SK-N-MC (cell line): Measurements from ENCODE around the gene SEZ6.

Experiments
- DNase-seq: peaks from one replicate; pipeline ENCODE4 v3.0.0-alpha.2; 2011; ENCODE audit warnings: low read depth, low spot score
- H3K27ac ChIP-seq: fragments of 200-600 bp; sonication (generic); 2 replicates; pipeline ENCODE4 v1.5.1; 2016; ENCODE audit warnings: mixed run types
- H3K36me3 ChIP-seq: fragments of 200-600 bp; sonication (generic); 2 replicates; pipeline ENCODE4 v1.6.1; 2017; ENCODE audit warnings: antibody characterized with exemption, low read length, mixed read lengths; ENCODE audit not compliant: insufficient read depth
- H3K4me3 ChIP-seq: fragments of 200-600 bp; sonication (generic); 2 replicates; pipeline ENCODE4 v1.5.1; 2016
- H3K9ac ChIP-seq: fragments of 200-600 bp; sonication (generic); 2 replicates; pipeline ENCODE4 v1.8.0; 2017; ENCODE audit warnings: mixed run types, mixed read lengths; ENCODE audit not compliant: insufficient read length
- H3K9me3 ChIP-seq: fragments of 200-600 bp; sonication (generic); 2 replicates; pipeline ENCODE4 v1.6.1; 2017; ENCODE audit warnings: low read depth, mild to moderate bottlenecking, antibody characterized with exemption, low read length, moderate library complexity, mixed read lengths
- EZH2 ChIP-seq: fragments of 200-600 bp; sonication (generic); IDR thresholded peaks from one replicate; pipeline ENCODE4 v1.6.1; 2017; ENCODE audit warnings: antibody characterized with exemption
- FOXP2 ChIP-seq: optimal IDR thresholded peaks from 2 replicates; pipeline ENCODE3; 2011; ENCODE audit warnings: mild to moderate bottlenecking, moderate library complexity; ENCODE audit not compliant: insufficient read depth; ENCODE audit errors: extremely low read length, control extremely low read depth
- POLR2AphosphoS5 ChIP-seq: IDR thresholded peaks from 2 replicates; pipeline ENCODE4 v1.6.1; 2012; ENCODE audit warnings: mild to moderate bottlenecking, low read depth, low read length, borderline replicate concordance

SEZ6 gene

GRCh38 chr17:29031488-29031887 lies 25.7 kb upstream of the SEZ6 start:
- no peak overlapping the region for H3K4me3 ChIP-seq
- no peak for DNase-seq
- no peaks in the 10 kb centered on the region for H3K9me3 ChIP-seq
- H3K36me3 ChIP-seq: no peaks in the 10 kb centered on the region
- no peak overlapping the region for H3K9ac ChIP-seq
- TF ChIP-seq POLR2AphosphoS5 (no peak), FOXP2 (no peak), EZH2 (no peak)
- H3K27ac ChIP-seq: no peak overlapping the region

- TF ChIP-seq FOXP2 (no peak), EZH2 (no peak), POLR2AphosphoS5 (no peak)
Measured at GRCh38 chr17:29024316-29024952, 18.6 kb upstream of the SEZ6 start.

DNA sequence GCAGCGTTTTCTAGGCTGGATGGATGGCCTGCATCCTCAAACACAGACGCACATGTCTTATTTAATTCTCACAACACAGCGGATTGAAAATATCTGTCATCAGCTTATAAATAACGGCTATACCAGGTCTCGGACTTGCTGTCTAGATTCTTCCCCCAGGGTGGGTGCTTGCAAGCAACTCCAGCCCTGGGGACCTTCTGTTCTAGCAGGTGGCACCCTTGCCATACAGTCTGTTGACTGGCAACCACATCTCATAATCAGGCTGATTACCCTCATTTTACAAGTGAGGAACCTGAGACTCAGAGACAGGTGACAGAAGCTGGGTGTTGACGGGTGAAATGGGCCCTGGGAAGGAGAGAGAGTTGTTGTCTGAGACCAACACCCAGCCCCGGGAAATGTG lies 16.2 kb upstream of the SEZ6 start:
- no peak overlapping the region for H3K4me3 ChIP-seq
- H3K9ac ChIP-seq: no peak overlapping the region
- no peak overlapping the region for H3K27ac ChIP-seq
- H3K36me3 ChIP-seq: no peaks in the 10 kb centered on the region
- H3K9me3 ChIP-seq: no peaks in the 10 kb centered on the region
- no peak for TF ChIP-seq EZH2
- TF ChIP-seq POLR2AphosphoS5: no peak
- no peak for TF ChIP-seq FOXP2
- no peak for DNase-seq

More at GRCh38 chr17:29024316-29024952, 18.6 kb upstream of the SEZ6 start:
- no peak overlapping the region for H3K27ac ChIP-seq
- no peaks in the 10 kb centered on the region for H3K9me3 ChIP-seq
- no peaks in the 10 kb centered on the region for H3K36me3 ChIP-seq
- no peak for DNase-seq
- H3K9ac ChIP-seq: no peak overlapping the region
- no peak overlapping the region for H3K4me3 ChIP-seq

- H3K36me3 ChIP-seq: no peaks in the 10 kb centered on the region
- H3K27ac ChIP-seq: no peak overlapping the region
- no peaks in the 10 kb centered on the region for H3K9me3 ChIP-seq
- no peak overlapping the region for H3K9ac ChIP-seq
- no peak overlapping the region for H3K4me3 ChIP-seq
- TF ChIP-seq POLR2AphosphoS5 (no peak), FOXP2 (no peak), EZH2 (no peak)
- DNase-seq: no peak
Measured at GRCh38 chr17:29021226-29021625, 15.4 kb upstream of the SEZ6 start.

GRCh38 chr17:29020576-29020975 lies 14.7 kb upstream of the SEZ6 start:
- no peak for DNase-seq
- no peak for TF ChIP-seq EZH2
- TF ChIP-seq POLR2AphosphoS5: no peak
- TF ChIP-seq FOXP2: no peak
- Histone ChIP-seq H3K27ac (no peak overlapping the region), H3K9me3 (no peaks in the 10 kb centered on the region), H3K36me3 (no peaks in the 10 kb centered on the region), H3K9ac (no peak overlapping the region), H3K4me3 (no peak overlapping the region)

DNA sequence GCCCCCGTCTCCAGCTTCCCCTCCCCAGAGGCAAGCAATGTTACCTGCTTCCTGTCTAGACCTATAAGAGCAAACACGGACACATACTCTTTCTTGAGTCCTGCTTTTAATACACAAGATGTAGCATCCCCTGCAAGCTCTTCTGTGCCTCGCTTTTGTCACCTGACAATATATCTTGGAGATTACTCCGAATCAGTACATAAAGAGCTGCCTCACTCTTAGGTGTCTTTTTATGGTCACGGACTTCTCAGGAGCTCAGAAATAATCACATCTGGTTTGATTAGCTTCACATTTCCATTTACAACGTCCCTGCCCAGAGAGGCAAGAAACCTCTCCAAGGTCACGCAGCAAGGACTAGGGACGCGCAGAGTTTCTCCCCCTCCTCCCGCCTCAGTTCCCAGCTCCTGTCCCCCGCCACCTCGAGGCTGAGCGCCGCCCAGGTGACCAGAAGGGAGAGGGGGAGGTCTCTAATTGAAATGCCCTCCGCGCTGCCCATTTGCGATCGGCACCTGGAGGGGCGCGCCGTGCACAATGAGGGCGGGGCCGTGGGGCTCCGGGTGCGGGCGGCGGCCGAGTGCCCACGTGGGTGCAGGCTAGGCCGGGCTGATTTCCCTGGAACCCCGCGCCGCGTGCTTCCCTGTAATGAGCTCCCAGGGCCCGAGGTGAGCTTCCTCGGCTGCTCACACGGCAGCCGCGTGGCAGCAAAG lies 13.8 kb upstream of the SEZ6 start:
- Histone ChIP-seq H3K27ac (no peak overlapping the region), H3K36me3 (no peaks in the 10 kb centered on the region), H3K9ac (no peak overlapping the region), H3K9me3 (no peaks in the 10 kb centered on the region), H3K4me3 (no peak overlapping the region)
- TF ChIP-seq EZH2 (no peak), POLR2AphosphoS5 (no peak), FOXP2 (no peak)
- DNase-seq: no peak

GRCh38 chr17:29018788-29019474 lies 13.1 kb upstream of the SEZ6 start:
- no peaks in the 10 kb centered on the region for H3K36me3 ChIP-seq
- no peak overlapping the region for H3K4me3 ChIP-seq
- no peaks in the 10 kb centered on the region for H3K9me3 ChIP-seq
- no peak for TF ChIP-seq POLR2AphosphoS5
- no peak for TF ChIP-seq FOXP2
- TF ChIP-seq EZH2: no peak
- no peak overlapping the region for H3K27ac ChIP-seq
- no peak overlapping the region for H3K9ac ChIP-seq
- no peak for DNase-seq

- H3K9ac ChIP-seq: no peak overlapping the region
- H3K27ac ChIP-seq: no peak overlapping the region
- no peaks in the 10 kb centered on the region for H3K36me3 ChIP-seq
- DNase-seq: no peak
- no peaks in the 10 kb centered on the region for H3K9me3 ChIP-seq
- no peak overlapping the region for H3K4me3 ChIP-seq
- TF ChIP-seq EZH2 (no peak), POLR2AphosphoS5 (no peak), FOXP2 (no peak)
Measured at GRCh38 chr17:29016345-29017210, 10.7 kb upstream of the SEZ6 start.
